Heart left ventricle (tissue), 16 donors: ENCODE data around the gene PRG2. TPM values are rescaled to one million over a fixed set of nuclear protein-coding genes. Genes with fewer than 3 reads are reported as not detected.

Experiments used
- ATAC-seq, 4 donors: fragments of 200-7000 bp; cut with Tn5 transposase; one replicate each; pipeline ENCODE4 v1.9.1; 2020 to 2022; ENCODE audit warnings: moderate library complexity in 4 of 4, mild to moderate bottlenecking in 3 of 4, moderate number of reproducible peaks in 1 of 4
- DNase-seq, 5 donors: peaks; one replicate each; pipeline ENCODE4 v3.0.0-alpha.2; 2020
- H3K27ac ChIP-seq, 12 donors: fragments of 200-600 bp; sonication (generic) in 4 of 12; one replicate each; pipeline versions ENCODE4 v1.5.0 to v1.8.0; 2016 to 2022; ENCODE audit warnings: mild to moderate bottlenecking in 2 of 12
- H3K27me3 ChIP-seq, 9 donors: fragments of 200-600 bp; sonication (generic) in 2 of 9; one replicate each; pipeline versions ENCODE4 v1.5.1 to v1.8.0; 2016 to 2022; ENCODE audit warnings: mild to moderate bottlenecking in 3 of 9
- H3K36me3 ChIP-seq, 9 donors: fragments of 200-600 bp; sonication (generic) in 2 of 9; one replicate each; pipeline versions ENCODE4 v1.5.0 to v1.8.0; 2018 to 2022; ENCODE audit warnings: mild to moderate bottlenecking in 2 of 9
- H3K4me1 ChIP-seq, 12 donors: fragments of 200-600 bp; sonication (generic) in 4 of 12; one replicate each; pipeline versions ENCODE4 v1.5.0 to v1.8.0; 2016 to 2022; ENCODE audit warnings: mild to moderate bottlenecking in 3 of 12
- H3K4me3 ChIP-seq, 12 donors: fragments of 200-600 bp; sonication (generic) in 4 of 12; one replicate each; pipeline versions ENCODE4 v1.5.0 to v1.8.0; 2017 to 2022; ENCODE audit warnings: mild to moderate bottlenecking in 9 of 12, moderate library complexity in 4 of 12
- H3K9me3 ChIP-seq, 12 donors: fragments of 200-600 bp; sonication (generic) in 4 of 12; one replicate each; pipeline versions ENCODE4 v1.5.0 to v1.8.0; 2016 to 2022; ENCODE audit warnings: mild to moderate bottlenecking in 1 of 12
- POLR2A ChIP-seq, 2 donors: fragments of 450-650 bp; IDR thresholded peaks; one replicate each; pipeline ENCODE4 v1.6.1; 2017; ENCODE audit warnings: antibody characterized with exemption in 2 of 2, mild to moderate bottlenecking in 2 of 2, moderate library complexity in 2 of 2
- WGBS, 4 donors: extraction: QIAGEN DNeasy Blood & Tissue Kit in 2 of 4; methylation state at CpG; one replicate each; pipeline versions ENCODE4 v1.1.5 to v1.1.7; 2013 to 2018; 5-methylcytosine and 5-hydroxymethylcytosine counted together
- intact Hi-C, 10 donors: fragments of 100-400 bp; cut with DNase I; formaldehyde crosslinking; loops; one replicate each; pipeline versions ENCODE4 v1.11.1 to v1.14.2; 2022
- polyA plus RNA-seq, 2 donors: library from polyadenylated mRNA; stranded (reverse); fragments of 200-250 nt; gene quantifications; one replicate each; pipeline ENCODE4 v1.2.3, GENCODE V29; 2013
- total RNA-seq, 9 donors: library from RNA; depleted of rRNA in 2 of 9; stranded (reverse); fragments of >200 nt in 2 of 9; fragmentation: NEBNext Ultra II Directional in 3 of 9; extraction: Animal tissue kit (Norgen Biotek cat#: 25700) in 3 of 9; gene quantifications; one replicate each; pipeline versions ENCODE4 v1.1.0 to v1.2.4, GENCODE V29; 2016 to 2023
- TF ChIP-seq, protein P1 (sequence below), 12 donors: fragments of 200-600 bp; sonication (generic) in 4 of 12; IDR thresholded peaks; one replicate each; pipeline versions ENCODE4 v1.5.0 to v1.8.0; 2018 to 2022; ENCODE audit warnings: antibody characterized with exemption in 12 of 12, mild to moderate bottlenecking in 5 of 12
- donor health status: ischemic (EF 13 %, LVEDD 7.1; RV severe dilation, severe dysfunction).
- donor health status: healthy with polysubstance abuse.
- donor health status: DM: no; HTN: yes; CAD: no.
- donor health status: DM: no; HTN: no; CAD: no.
- donor health status: ischemic (EF 25% LVEDD 6.9; RV normal size, moderate dysfunction).
- donor health status: ischemic (EF 25% LVEDD 5.7; RV mildly dilated, moderate dysfunction).
- donor health status: healthy.
- donor health status: DM: yes; HTN: yes; CAD: no.
- donor health status: ischemic (EF 35%, LVEDD 5.7; RV mildly dilated, moderate dysfunction).
- donor health status: nonischemic (EF 11% LVEDD 7.7; RV severe dilation, severe dysfunction).
- donor health status: DM: yes; HTN: yes; CAD: no.
- donor health status: PGD.
- donor health status: ischemic (EF 29% LVEDD 5.4; RV normal size, mild dysfunction).
- donor health status: nonischemic (EF 23%, LVEDD 6.1; RV moderate dilation, normal function).

Gene PRG2
- total and polyA plus RNA-seq, 11 donors = 0.04 to 0.27 (median 0.20) TPM; not detected in 6

DNA sequence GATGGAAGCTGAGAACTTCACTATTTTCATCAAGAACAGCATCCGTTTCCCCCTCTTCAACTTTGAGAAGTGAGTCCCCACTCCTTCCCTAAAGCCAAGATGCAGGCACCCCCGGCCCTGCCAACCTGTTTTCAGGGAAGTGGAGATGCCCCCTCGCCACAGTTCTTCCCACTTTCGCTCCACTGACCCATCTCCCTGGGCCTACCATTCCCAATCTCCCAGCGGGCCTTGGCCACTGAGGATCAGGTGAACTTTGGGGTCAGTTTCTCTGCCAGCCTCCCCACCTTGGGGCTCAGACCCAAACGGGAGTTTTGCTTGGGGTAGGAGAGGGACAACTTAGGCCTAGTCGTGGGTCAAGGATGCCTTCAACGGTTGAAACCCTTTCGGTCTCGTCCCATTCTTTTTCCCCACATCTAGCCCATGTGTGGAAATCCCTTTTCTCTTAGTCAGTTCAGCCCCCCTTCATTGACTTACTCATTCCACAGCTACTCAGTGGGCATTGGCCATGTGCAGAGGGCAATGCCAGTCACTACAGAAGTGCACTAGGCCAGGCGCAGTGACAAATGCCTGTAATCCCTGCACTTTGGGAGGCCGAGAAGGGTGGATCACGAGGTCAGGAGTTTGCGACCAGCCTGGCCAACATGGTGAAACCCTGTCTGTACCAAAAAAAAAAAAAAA, 41.7 kb downstream of the PRG2 start:
- DNase-seq (peak in 1 of 5 donors; percentile 24), ATAC-seq (no peak)
- Histone ChIP-seq H3K4me1 (peaks cover 0 to 10% (median 4%) of the 10 kb centered on the region in 12 donors), H3K9me3 (peaks cover 0 to 7% (median 0%) of the 10 kb centered on the region in 12 donors), H3K4me3 (no peak overlapping the region), H3K27me3 (no peaks in the 10 kb centered on the region), H3K27ac (peak overlapping the region in 5 of 12 donors; percentile 0 to 71 (median 28)), H3K36me3 (no peaks in the 10 kb centered on the region)
- TF ChIP-seq, protein P1, sequence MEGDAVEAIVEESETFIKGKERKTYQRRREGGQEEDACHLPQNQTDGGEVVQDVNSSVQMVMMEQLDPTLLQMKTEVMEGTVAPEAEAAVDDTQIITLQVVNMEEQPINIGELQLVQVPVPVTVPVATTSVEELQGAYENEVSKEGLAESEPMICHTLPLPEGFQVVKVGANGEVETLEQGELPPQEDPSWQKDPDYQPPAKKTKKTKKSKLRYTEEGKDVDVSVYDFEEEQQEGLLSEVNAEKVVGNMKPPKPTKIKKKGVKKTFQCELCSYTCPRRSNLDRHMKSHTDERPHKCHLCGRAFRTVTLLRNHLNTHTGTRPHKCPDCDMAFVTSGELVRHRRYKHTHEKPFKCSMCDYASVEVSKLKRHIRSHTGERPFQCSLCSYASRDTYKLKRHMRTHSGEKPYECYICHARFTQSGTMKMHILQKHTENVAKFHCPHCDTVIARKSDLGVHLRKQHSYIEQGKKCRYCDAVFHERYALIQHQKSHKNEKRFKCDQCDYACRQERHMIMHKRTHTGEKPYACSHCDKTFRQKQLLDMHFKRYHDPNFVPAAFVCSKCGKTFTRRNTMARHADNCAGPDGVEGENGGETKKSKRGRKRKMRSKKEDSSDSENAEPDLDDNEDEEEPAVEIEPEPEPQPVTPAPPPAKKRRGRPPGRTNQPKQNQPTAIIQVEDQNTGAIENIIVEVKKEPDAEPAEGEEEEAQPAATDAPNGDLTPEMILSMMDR (IDR thresholded peaks at IDR 0.05) = no peak
- no peak for TF ChIP-seq POLR2A (IDR thresholded peaks at IDR 0.05)
- intact Hi-C loops = loop anchor here (2.0 to 10.0 kb wide), 16 partner anchors 59 to 1166 kb away; partner anchors contain the start of genes YPEL4 (in 4 of the 10), SLC43A3 (in 2 of the 10) and SLC43A1 (in 1 of the 10)
- WGBS, 4 donors = 90 to 94% (median 91%) methylated on average over 14 of the region's 14 CpGs

DNA sequence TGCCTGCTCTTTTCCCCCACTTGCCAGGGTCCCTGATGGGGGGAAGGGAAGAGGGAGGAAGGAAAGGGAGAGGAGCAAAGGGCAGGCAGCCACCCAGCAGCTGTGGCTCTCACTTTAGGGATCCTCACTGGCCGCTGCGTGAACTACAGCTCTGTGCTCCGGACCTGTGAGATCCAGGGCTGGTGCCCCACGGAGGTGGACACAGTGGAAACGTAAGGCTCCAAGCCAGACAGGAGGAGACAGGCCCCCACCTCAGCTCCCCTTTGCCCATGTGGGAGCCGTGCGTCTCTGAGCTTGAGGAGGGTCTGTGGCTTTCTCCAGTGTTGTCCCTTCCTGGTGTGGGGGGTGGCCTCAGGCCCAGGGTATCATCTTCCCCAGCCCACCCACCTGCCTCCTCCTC, 42.4 kb downstream of the PRG2 start:
- Histone ChIP-seq H3K9me3 (peaks cover 0 to 7% (median 0%) of the 10 kb centered on the region in 12 donors), H3K27me3 (no peaks in the 10 kb centered on the region), H3K4me1 (peaks cover 0 to 10% (median 4%) of the 10 kb centered on the region in 12 donors), H3K4me3 (no peak overlapping the region), H3K36me3 (no peaks in the 10 kb centered on the region), H3K27ac (peak overlapping the region in 4 of 12 donors; percentile 9 to 34 (median 18))
- DNase-seq (peak in 1 of 5 donors; percentile 51), ATAC-seq (no peak)
- TF ChIP-seq, protein P1 (IDR thresholded peaks at IDR 0.05) = no peak
- no peak for TF ChIP-seq POLR2A (IDR thresholded peaks at IDR 0.05)
- 70 to 76% (median 73%) methylated on average over 2 to 7 of the region's 7 CpGs for WGBS, 4 donors
- intact Hi-C loops = loop anchor here (2.0 to 10.0 kb wide), 16 partner anchors 59 to 1167 kb away; partner anchors contain the start of genes YPEL4 (in 4 of the 10), SLC43A3 (in 2 of the 10) and SLC43A1 (in 1 of the 10)

DNA sequence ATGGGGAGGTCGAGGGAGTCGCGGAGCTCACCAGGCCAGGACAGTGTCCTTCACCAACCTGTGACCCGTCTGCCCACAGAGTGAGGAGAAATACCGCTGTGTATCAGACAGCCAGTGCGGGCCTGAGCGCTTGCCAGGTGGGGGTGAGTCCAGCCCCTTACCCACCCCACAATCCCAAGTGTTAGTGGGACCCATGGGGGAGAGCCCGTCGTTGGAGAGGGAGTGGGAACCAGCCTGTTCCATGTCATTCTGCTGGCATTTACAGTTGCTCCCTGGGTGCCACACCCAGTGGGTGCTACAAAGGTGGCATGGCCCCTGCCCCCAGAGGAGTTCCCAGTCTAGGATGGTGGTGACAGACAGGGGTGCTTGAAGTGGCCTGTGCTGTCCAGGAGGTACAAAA, 43.1 kb downstream of the PRG2 start:
- TF ChIP-seq, protein P1 (IDR thresholded peaks at IDR 0.05) = no peak
- no peak for TF ChIP-seq POLR2A (IDR thresholded peaks at IDR 0.05)
- WGBS, 4 donors = 81 to 91% (median 87%) methylated on average over 9 of the region's 9 CpGs
- Histone ChIP-seq H3K4me3 (no peak overlapping the region), H3K4me1 (peaks cover 0 to 10% (median 4%) of the 10 kb centered on the region in 12 donors), H3K9me3 (peaks cover 0 to 7% (median 0%) of the 10 kb centered on the region in 12 donors), H3K27me3 (no peaks in the 10 kb centered on the region), H3K27ac (peak overlapping the region in 1 of 12 donors; percentile 24), H3K36me3 (no peaks in the 10 kb centered on the region)
- ATAC-seq (no peak), DNase-seq (peak in 1 of 5 donors; percentile 46)
- intact Hi-C loops = loop anchor here (2.0 to 10.0 kb wide), 16 partner anchors 60 to 1167 kb away; partner anchors contain the start of genes YPEL4 (in 4 of the 10), SLC43A3 (in 2 of the 10) and SLC43A1 (in 1 of the 10)
